ENCODE measurements around the gene DGKG. TPM values are rescaled to one million over a fixed set of nuclear protein-coding genes. Genes with fewer than 3 reads are reported as not detected.

Gene DGKG
- total and polyA plus RNA-seq, 9 of the 15 experiments (the other 6 are each of a cell fraction or from before 2014, with no cell fraction given): 0.01 to 0.36 (median 0.15) TPM

DNA sequence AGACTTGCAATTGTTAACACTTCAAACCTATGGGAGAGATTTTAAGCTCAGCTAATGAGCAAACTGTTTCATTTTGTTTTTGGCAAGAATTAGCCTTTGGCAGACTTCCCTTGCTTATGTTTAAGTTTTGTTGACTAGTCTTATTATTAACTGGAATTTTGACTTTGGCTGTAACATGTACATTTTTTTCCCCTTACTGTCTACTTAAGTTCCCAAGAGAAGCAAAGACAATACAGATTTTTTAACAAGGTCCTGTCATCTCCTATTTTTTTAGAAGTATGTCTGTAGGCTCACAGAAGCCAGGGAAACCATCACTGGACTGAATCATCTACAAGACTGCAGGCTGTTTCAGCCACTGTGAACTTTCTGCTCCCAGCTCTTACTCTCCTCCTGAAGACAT is 74.3 kb downstream of the DGKG start:
- no peaks in the 10 kb centered on the region for H3K79me2 ChIP-seq (ENCODE audit: control insufficient read depth, insufficient read depth, low read length)
- no TSS peak for BruUV-seq (replicated peaks)
- TF ChIP-seq BACH1 (tag; IDR thresholded peaks at IDR 0.05): no peak
- TF ChIP-seq CCNT2 (IDR thresholded peaks at IDR 0.05; ENCODE audit: borderline replicate concordance, extremely low read depth, insufficient read length, low read depth, low read length): no peak
- no peak for TF ChIP-seq CBFA2T3 (IDR thresholded peaks at IDR 0.05)
- TF ChIP-seq ZNF184 (CRISPR knock-in tag; IDR thresholded peaks at IDR 0.05): no peak
- TF ChIP-seq POLR2AphosphoS5 (IDR thresholded peaks at IDR 0.05; ENCODE audit: control insufficient read depth, insufficient read depth, low read depth, low read length): no peak
- no peak for TF ChIP-seq NCOA6 (IDR thresholded peaks at IDR 0.05)
- no peak for TF ChIP-seq MCM2 (IDR thresholded peaks at IDR 0.05; ENCODE audit: low read depth)
- TF ChIP-seq, protein P1, sequence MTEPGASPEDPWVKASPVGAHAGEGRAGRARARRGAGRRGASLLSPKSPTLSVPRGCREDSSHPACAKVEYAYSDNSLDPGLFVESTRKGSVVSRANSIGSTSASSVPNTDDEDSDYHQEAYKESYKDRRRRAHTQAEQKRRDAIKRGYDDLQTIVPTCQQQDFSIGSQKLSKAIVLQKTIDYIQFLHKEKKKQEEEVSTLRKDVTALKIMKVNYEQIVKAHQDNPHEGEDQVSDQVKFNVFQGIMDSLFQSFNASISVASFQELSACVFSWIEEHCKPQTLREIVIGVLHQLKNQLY (CRISPR knock-in tag; conservative IDR thresholded peaks at IDR 0.05): no peak
- no peak for TF ChIP-seq DMBX1 (CRISPR knock-in tag; IDR thresholded peaks at IDR 0.05; ENCODE audit: borderline replicate concordance)
- TF ChIP-seq DDX20 (tag; IDR thresholded peaks at IDR 0.05; ENCODE audit: low read depth): no peak
- no peak for TF ChIP-seq NFRKB (IDR thresholded peaks at IDR 0.05; ENCODE audit: low read depth)
- no peak for TF ChIP-seq ZFP36 (IDR thresholded peaks at IDR 0.05; ENCODE audit: low read depth, low read length, partially characterized antibody)
- no peak for TF ChIP-seq ZNF384 (IDR thresholded peaks at IDR 0.05; ENCODE audit: low read depth, low read length)
- no peak for TF ChIP-seq MTA3 (IDR thresholded peaks at IDR 0.05; ENCODE audit: borderline replicate concordance)
- no peak for TF ChIP-seq RAD21 (CRISPR knock-in tag; conservative IDR thresholded peaks at IDR 0.05 in 1 of 2, IDR thresholded peaks at IDR 0.05 in 1 of 2)
- TF ChIP-seq, protein P2, sequence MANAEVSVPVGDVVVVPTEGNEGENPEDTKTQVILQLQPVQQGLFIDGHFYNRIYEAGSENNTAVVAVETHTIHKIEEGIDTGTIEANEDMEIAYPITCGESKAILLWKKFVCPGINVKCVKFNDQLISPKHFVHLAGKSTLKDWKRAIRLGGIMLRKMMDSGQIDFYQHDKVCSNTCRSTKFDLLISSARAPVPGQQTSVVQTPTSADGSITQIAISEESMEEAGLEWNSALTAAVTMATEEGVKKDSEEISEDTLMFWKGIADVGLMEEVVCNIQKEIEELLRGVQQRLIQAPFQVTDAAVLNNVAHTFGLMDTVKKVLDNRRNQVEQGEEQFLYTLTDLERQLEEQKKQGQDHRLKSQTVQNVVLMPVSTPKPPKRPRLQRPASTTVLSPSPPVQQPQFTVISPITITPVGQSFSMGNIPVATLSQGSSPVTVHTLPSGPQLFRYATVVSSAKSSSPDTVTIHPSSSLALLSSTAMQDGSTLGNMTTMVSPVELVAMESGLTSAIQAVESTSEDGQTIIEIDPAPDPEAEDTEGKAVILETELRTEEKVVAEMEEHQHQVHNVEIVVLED (CRISPR knock-in tag; IDR thresholded peaks at IDR 0.05): no peak
- H2AFZ ChIP-seq (ENCODE audit: low read depth, low read length): no peak overlapping the region
- in situ Hi-C loops (cut with MboI): no loop called here
- peaks cover 14 to 42% of the 10 kb centered on the region in 2 experiments; a peak in 4 of 5 replicates for H3K27me3 ChIP-seq (ENCODE audit: control insufficient read depth in 2 of 2, insufficient read depth in 2 of 2, low read length in 2 of 2)
- H3K9me1 ChIP-seq (ENCODE audit: control insufficient read depth, insufficient read depth, low read length): no peaks in the 10 kb centered on the region
- H3K9me3 ChIP-seq (replicated peaks; ENCODE audit: control insufficient read depth, insufficient read depth, low read depth, low read length): no peaks in the 10 kb centered on the region
- H3K4me1 ChIP-seq (replicated peaks in 1 of 2; ENCODE audit: control insufficient read depth in 2 of 2, insufficient read depth in 2 of 2, low read length in 2 of 2): no peaks in the 10 kb centered on the region
- ATAC-seq: no peak
- no peak overlapping the region for H3K9ac ChIP-seq (ENCODE audit: insufficient read depth in 1 of 2, low read depth in 2 of 2, low read length in 2 of 2)
- POLR2A ChIA-PET: interaction anchor here (0.6 kb wide), 1 partner anchor 350 kb away, joined by 3 read pairs; the partner anchor contains the start of gene TRA2B
- no peak overlapping the region for H3K4me3 ChIP-seq
- CTCF ChIA-PET (ENCODE audit: low intra/inter-chr PET ratio): no interaction called here
- H3K36me3 ChIP-seq (ENCODE audit: control insufficient read depth, insufficient read depth, low read length): no peaks in the 10 kb centered on the region
- intact Hi-C loops (cut with micrococcal nuclease): no loop called here
- no peak for DNase-seq (ENCODE audit: extremely low read depth in 1 of 4, low spot score in 3 of 4)
- H3K4me2 ChIP-seq (ENCODE audit: insufficient read depth, low read length): no peak overlapping the region
- H3K27ac ChIP-seq (ENCODE audit: extremely low read depth, low read depth, low read length): no peak overlapping the region
- no peak for FAIRE-seq
- H4K20me1 ChIP-seq (replicated peaks; ENCODE audit: control insufficient read depth, insufficient read depth, low read length): no peaks in the 10 kb centered on the region
